ENCODE results near the gene PSMA1.

GRCh38 chr11:14544611-14545010 lies 24.4 kb upstream of the PSMA1 start:
- no peak for TF ChIP-seq CTCF (IDR thresholded peaks at IDR 0.05)
- no peak for TF ChIP-seq POLR2A (IDR thresholded peaks at IDR 0.05)
